ENCODE results near the gene KLHL42. TPM values are rescaled to one million over a fixed set of nuclear protein-coding genes. Genes with fewer than 3 reads are reported as not detected.

The KLHL42 gene
- total RNA-seq, 1 donor from 2014 or later, result 48.8 TPM

- H3K4me1 Mint-ChIP-seq (ENCODE audit: low read depth), result no peaks in the 10 kb centered on the region
- H3K27me3 Mint-ChIP-seq, result peaks cover 8% of the 10 kb centered on the region
- H3K4me3 Mint-ChIP-seq (ENCODE audit: low read depth), result no peak overlapping the region
- H3K27ac Mint-ChIP-seq, result no peak overlapping the region
- peaks cover 1% of the 10 kb centered on the region for H3K36me3 Mint-ChIP-seq (ENCODE audit: insufficient read depth)
- H3K9me3 Mint-ChIP-seq (ENCODE audit: low read depth), result peaks cover 7% of the 10 kb centered on the region
- no peak for DNase-seq (ENCODE audit: low spot score, unreplicated experiment)
- TF ChIP-seq CTCF (IDR thresholded peaks at IDR 0.05; ENCODE audit: unreplicated experiment), result no peak
These were observed 43.0 kb downstream of the KLHL42 start for GRCh38 chr12:27823038-27823437.

- peaks cover 1% of the 10 kb centered on the region for H3K36me3 Mint-ChIP-seq (ENCODE audit: insufficient read depth)
- H3K4me1 Mint-ChIP-seq (ENCODE audit: low read depth), result no peaks in the 10 kb centered on the region
- H3K27ac Mint-ChIP-seq, result no peak overlapping the region
- H3K27me3 Mint-ChIP-seq, result peaks cover 8% of the 10 kb centered on the region
- no peak for DNase-seq (ENCODE audit: low spot score, unreplicated experiment)
- no peak for TF ChIP-seq CTCF (IDR thresholded peaks at IDR 0.05; ENCODE audit: unreplicated experiment)
- H3K9me3 Mint-ChIP-seq (ENCODE audit: low read depth), result peaks cover 7% of the 10 kb centered on the region
- no peak overlapping the region for H3K4me3 Mint-ChIP-seq (ENCODE audit: low read depth)
These were observed 44.3 kb downstream of the KLHL42 start for GRCh38 chr12:27824126-27824842.

- Mint-ChIP-seq H3K4me3 (ENCODE audit: low read depth) (no peak overlapping the region), H3K27me3 (peaks cover 8% of the 10 kb centered on the region), H3K9me3 (ENCODE audit: low read depth) (peaks cover 4% of the 10 kb centered on the region), H3K27ac (no peak overlapping the region), H3K36me3 (ENCODE audit: insufficient read depth) (peaks cover 1% of the 10 kb centered on the region), H3K4me1 (ENCODE audit: low read depth) (no peaks in the 10 kb centered on the region)
- TF ChIP-seq CTCF (IDR thresholded peaks at IDR 0.05; ENCODE audit: unreplicated experiment), result no peak
- DNase-seq (ENCODE audit: low spot score, unreplicated experiment), result no peak
These were observed 46.0 kb downstream of the KLHL42 start for GRCh38 chr12:27826076-27826475.

GRCh38 chr12:27828196-27828595, 48.2 kb downstream of the KLHL42 start:
- H3K9me3 Mint-ChIP-seq (ENCODE audit: low read depth), result peaks cover 4% of the 10 kb centered on the region
- TF ChIP-seq CTCF (IDR thresholded peaks at IDR 0.05; ENCODE audit: unreplicated experiment), result no peak
- peaks cover 3% of the 10 kb centered on the region for H3K27me3 Mint-ChIP-seq
- no peak overlapping the region for H3K4me3 Mint-ChIP-seq (ENCODE audit: low read depth)
- DNase-seq (ENCODE audit: low spot score, unreplicated experiment), result no peak
- H3K27ac Mint-ChIP-seq, result no peak overlapping the region
- H3K4me1 Mint-ChIP-seq (ENCODE audit: low read depth), result no peaks in the 10 kb centered on the region
- peaks cover 1% of the 10 kb centered on the region for H3K36me3 Mint-ChIP-seq (ENCODE audit: insufficient read depth)

- TF ChIP-seq CTCF (IDR thresholded peaks at IDR 0.05; ENCODE audit: unreplicated experiment), result no peak
- no peaks in the 10 kb centered on the region for H3K36me3 Mint-ChIP-seq (ENCODE audit: insufficient read depth)
- H3K27me3 Mint-ChIP-seq, result no peaks in the 10 kb centered on the region
- no peak for DNase-seq (ENCODE audit: low spot score, unreplicated experiment)
- H3K27ac Mint-ChIP-seq, result no peak overlapping the region
- H3K4me3 Mint-ChIP-seq (ENCODE audit: low read depth), result no peak overlapping the region
- H3K4me1 Mint-ChIP-seq (ENCODE audit: low read depth), result no peaks in the 10 kb centered on the region
- peaks cover 11% of the 10 kb centered on the region for H3K9me3 Mint-ChIP-seq (ENCODE audit: low read depth)
These were observed 58.6 kb downstream of the KLHL42 start for GRCh38 chr12:27838543-27839185.
